NOMO-1 (cell line): ENCODE results near the gene FNDC3B.

Experiments
- DNase-seq, 2 experiments: peaks; one replicate each; lab custom pipeline; 2025; ENCODE audit not compliant: unreplicated experiment in 2 of 2; lab: John Stamatoyannopoulos, UW

Gene FNDC3B

GRCh38 chr3:172203522-172204258, 164.3 kb downstream of the FNDC3B start:
- DNase-seq, result no peak

GRCh38 chr3:172204716-172205115, 165.3 kb downstream of the FNDC3B start:
- no peak for DNase-seq

- no peak for DNase-seq
Observed at GRCh38 chr3:172208586-172209332, 169.4 kb downstream of the FNDC3B start.

GRCh38 chr3:172209333-172210321, 170.2 kb downstream of the FNDC3B start:
- no peak for DNase-seq

GRCh38 chr3:172210355-172210754, 171.0 kb downstream of the FNDC3B start:
- DNase-seq, result no peak

GRCh38 chr3:172211123-172211522, 171.7 kb downstream of the FNDC3B start:
- DNase-seq, result no peak

- no peak for DNase-seq
Observed at GRCh38 chr3:172213200-172213599, 173.8 kb downstream of the FNDC3B start.

- no peak for DNase-seq
Observed at GRCh38 chr3:172213904-172214303, 174.5 kb downstream of the FNDC3B start.

GRCh38 chr3:172216267-172216666, 176.9 kb downstream of the FNDC3B start:
- no peak for DNase-seq

- no peak for DNase-seq
Observed at GRCh38 chr3:172216911-172217310, 177.5 kb downstream of the FNDC3B start.

GRCh38 chr3:172217877-172218276, 178.5 kb downstream of the FNDC3B start:
- no peak for DNase-seq

GRCh38 chr3:172218350-172219323, 179.3 kb downstream of the FNDC3B start:
- DNase-seq, result peak in 1 of 2 experiments; percentile 16

- DNase-seq, result no peak
Observed at GRCh38 chr3:172219750-172220149, 180.4 kb downstream of the FNDC3B start.

GRCh38 chr3:172221547-172221946, 182.2 kb downstream of the FNDC3B start:
- no peak for DNase-seq

GRCh38 chr3:172222478-172223071, 183.2 kb downstream of the FNDC3B start:
- DNase-seq, result no peak

- no peak for DNase-seq
Observed at GRCh38 chr3:172223870-172224269, 184.5 kb downstream of the FNDC3B start.

GRCh38 chr3:172224560-172225214, 185.3 kb downstream of the FNDC3B start:
- no peak for DNase-seq

- no peak for DNase-seq
Observed at GRCh38 chr3:172225215-172225707, 185.9 kb downstream of the FNDC3B start.

GRCh38 chr3:172226831-172227230, 187.5 kb downstream of the FNDC3B start:
- DNase-seq, result no peak
